ENCODE measurements around the gene EEPD1.

Gene EEPD1

GRCh38 chr7:36283181-36283580 lies 130.1 kb downstream of the EEPD1 start:
- DNase-seq: no peak

DNA sequence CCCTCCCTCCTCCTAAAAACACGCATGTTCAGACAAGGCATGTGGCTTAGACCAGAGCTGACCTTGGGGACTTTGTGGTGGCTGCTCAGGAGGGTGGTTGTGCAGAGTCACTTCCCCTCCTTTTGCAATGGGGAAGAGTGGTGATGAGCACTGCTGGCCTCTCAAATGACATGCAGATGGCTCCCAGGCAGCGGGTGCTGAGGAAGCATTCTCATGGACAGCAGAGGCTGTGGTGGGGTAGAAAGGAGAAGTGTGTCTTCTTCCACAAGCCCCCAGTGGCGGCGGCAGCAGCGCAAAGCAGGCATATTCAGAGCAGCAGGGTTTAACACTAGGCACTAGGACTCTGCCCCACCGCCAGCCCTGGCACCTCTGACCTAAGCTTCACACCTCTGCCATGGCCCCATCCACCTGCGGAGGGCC lies 130.7 kb downstream of the EEPD1 start:
- no peak for DNase-seq

DNA sequence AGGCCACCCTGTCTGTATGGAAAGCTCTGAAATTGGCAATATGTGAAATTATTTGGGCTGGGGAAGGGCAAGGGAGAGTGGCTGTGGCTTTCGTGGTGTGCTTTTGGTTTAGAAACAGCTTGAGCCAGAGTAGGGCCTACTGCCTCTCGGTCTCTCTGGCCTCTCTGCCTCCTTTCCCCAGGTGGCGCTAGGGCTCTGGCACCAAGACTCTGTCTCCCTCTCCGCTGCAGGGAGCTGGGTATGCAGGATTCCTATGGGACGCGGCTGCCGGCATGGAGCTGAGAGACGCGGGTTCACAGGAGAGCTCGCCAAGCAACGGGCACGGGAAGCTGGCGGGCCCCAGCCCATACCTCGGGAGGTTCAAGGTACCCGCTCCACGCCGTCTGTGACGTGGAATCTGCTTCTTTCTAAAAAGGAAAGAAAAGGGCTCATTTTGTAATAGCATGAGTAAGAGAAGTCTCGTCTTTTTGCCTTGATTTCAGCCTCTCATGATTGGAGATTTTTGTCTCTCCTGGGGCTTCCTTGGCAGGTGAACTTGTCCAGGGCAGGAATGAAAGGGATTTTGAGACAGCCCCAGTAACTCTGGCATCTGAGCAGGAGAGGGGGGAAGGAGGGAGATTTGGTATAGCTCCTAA lies 131.5 kb downstream of the EEPD1 start:
- DNase-seq: no peak

DNA sequence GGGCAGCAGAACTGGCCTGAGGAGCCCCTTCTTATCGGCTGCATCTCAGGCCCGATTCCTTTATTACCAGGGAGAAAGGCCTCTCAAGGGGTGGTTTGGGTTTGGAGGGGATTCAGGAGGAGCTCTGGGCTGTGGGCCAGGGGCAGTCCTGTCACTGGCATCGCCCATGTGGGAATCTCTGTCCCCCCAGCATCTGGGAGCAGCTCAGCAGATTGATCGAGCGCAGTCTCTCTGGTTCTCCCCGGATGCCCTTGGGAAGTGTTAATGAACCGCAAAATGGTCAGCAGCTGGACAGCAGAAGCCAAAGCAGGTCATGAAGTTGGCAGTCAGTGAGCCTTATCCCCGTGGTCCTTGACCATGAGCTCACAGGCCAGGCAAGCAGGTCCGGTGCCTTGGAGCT lies 132.2 kb downstream of the EEPD1 start:
- no peak for DNase-seq

DNA sequence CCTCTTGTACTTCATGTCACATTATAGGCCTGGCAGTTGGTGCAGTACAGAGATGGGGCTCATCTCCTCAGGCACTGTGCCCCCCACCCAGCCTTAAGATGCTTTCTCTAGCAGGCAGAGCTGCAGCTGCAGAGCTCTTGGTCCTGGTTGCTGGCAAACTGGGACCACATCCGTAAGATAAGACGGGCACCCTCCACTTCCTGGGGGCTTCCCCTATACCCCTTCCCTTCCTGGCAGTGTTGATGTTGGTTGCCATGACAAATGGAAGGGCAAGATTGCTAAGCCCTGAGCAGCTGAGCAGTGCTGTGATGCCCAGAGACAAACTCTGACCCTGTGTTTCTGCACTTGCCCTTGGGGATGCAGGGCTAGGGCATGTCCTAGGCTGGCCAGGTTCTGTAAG lies 133.2 kb downstream of the EEPD1 start:
- peak; percentile 64 for DNase-seq

GRCh38 chr7:36286688-36287087 lies 133.6 kb downstream of the EEPD1 start:
- no peak for DNase-seq

DNA sequence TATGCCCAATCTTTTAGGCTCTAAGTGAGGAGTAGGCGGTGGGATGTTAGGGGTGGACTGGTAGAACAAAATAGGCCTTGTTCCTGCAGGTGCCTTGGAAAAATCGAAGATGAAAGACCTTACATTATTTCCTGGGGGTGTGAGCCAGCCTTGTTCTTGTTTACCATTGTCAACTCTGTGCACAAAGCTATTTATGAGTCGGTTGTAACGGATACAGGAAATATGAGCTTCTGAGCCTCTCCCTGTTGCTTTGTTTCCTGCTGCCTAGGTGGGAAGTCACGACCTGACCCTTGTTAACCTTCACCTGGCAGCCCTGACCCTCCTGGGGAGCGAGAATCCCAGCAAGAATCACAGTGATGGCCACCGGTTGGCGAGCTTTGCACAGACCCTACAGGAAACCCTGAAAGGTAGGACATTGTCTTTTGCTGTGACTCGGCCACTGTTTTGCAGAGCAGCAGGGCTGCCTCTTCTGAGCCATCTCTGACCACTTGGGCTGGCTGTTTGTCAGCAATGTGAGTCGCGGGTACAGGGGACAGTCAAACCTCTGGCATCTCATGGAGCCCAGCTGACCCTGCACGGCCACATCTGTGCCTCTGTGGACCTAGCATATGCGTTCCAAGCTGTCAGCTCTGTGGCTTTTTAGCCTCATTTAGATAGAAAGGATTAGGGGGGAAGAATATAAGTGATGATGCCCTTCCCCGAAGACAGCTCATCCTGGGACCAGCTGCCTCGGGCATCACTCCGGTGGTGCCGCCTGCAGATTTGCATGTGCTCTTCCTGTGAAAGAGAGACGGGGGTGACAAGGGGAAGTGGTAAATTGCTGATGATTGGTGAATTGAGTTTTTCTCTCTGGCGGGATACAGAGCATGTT lies 134.6 kb downstream of the EEPD1 start:
- no peak for DNase-seq

DNA sequence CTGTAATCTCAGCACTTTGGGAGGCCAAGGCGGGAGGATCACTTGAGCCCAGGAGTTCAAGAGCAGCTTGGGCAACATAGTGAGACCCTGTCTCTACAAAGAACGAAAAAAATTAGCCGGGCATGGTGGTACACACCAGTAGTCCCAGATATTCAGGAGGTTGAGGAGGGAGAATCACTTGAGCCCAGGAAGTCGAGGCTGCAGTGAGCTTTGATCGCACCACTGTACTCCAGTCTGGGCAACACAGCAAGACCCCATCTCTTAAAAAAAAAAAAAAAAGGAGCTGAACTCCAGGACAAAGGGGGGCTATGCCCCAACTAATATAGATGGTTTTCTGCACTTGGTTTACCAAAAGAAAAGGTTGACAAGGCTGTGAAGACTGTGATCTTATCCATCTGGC lies 135.4 kb downstream of the EEPD1 start:
- DNase-seq: no peak

- DNase-seq: no peak
Observed at GRCh38 chr7:36289833-36290661, 137.0 kb downstream of the EEPD1 start.

- DNase-seq: peak; percentile 76
Observed at GRCh38 chr7:36291387-36292316, 138.6 kb downstream of the EEPD1 start.

- DNase-seq: no peak
Observed at GRCh38 chr7:36295090-36295489, 142.0 kb downstream of the EEPD1 start.

- no peak for DNase-seq
Observed at GRCh38 chr7:36296284-36296683, 143.2 kb downstream of the EEPD1 start.

- DNase-seq: no peak
Observed at GRCh38 chr7:36297364-36298009, 144.4 kb downstream of the EEPD1 start.

DNA sequence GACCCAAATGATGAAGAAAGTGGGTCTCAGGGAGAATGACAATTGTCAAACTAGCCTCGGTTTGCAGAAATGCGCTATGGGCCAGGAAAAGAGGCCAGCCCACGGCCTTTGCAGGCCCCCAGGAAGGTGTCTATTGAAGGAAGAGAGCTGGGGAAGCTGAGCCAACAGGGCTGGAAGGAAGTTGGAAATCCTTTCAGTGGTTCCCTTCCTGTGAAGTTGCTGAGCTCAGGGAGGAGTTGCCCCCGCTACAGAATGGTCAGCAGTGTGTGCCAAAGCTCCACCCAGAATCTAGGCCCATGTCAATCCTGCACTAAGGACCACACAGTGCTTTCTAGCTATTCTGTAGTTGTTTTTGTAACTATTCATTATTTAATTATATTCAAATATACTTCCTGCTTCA lies 145.1 kb downstream of the EEPD1 start:
- DNase-seq: no peak

DNA sequence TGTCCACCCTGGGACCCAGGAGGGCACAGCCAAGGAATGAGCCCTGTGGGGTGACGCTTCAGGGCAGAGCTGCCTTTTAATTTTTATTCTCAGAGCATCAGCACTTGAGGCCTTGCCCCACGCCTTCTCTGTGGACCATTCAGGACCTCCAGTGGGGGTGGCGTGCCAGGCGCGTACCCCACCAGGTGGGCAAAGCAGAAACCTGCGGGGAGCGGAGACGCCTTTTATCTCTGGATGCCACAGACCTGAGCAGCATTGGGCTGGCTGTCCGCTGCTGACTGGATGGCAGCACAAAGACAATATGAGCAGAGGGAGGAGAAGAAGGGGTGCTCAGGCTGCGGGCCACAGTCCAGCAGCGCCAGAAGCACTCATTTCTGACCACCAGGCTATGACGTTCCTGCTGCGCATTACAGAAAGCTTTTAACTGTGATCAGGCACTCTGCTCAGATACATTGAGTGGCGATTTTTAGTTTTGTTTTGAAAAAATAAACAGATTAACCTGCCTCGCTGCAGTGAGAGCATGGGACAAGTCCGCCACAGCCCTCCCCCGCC lies 146.2 kb downstream of the EEPD1 start:
- DNase-seq: no peak

DNA sequence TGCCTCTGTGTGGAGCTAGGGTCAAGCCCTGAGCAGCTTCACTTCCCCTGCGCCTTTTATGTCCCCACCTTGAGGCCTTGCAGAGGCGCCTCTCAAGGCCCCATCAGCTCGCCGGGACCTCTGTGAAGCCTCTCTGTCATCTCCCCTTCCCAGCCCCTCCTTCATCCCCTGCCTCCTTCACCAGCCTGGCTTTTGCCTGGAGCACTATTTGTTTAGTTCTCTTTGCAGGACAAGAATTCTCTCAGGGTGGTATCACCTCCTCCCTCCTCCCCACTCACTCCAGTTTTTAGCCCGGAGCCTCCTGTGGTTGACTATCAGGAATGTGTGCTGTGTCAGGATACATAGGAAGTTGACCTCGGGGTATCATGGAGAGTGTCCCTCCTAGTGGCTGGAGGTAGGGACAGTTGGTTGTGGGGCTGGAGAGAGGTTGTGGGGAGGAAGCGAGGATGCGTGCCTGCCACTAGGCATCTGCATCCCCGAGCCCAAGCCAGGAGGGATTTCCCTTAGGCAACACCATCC lies 146.8 kb downstream of the EEPD1 start:
- no peak for DNase-seq

- no peak for DNase-seq
Observed at GRCh38 chr7:36300696-36301350, 147.8 kb downstream of the EEPD1 start.

- DNase-seq: no peak
Observed at GRCh38 chr7:36301914-36302771, 149.1 kb downstream of the EEPD1 start.

DNA sequence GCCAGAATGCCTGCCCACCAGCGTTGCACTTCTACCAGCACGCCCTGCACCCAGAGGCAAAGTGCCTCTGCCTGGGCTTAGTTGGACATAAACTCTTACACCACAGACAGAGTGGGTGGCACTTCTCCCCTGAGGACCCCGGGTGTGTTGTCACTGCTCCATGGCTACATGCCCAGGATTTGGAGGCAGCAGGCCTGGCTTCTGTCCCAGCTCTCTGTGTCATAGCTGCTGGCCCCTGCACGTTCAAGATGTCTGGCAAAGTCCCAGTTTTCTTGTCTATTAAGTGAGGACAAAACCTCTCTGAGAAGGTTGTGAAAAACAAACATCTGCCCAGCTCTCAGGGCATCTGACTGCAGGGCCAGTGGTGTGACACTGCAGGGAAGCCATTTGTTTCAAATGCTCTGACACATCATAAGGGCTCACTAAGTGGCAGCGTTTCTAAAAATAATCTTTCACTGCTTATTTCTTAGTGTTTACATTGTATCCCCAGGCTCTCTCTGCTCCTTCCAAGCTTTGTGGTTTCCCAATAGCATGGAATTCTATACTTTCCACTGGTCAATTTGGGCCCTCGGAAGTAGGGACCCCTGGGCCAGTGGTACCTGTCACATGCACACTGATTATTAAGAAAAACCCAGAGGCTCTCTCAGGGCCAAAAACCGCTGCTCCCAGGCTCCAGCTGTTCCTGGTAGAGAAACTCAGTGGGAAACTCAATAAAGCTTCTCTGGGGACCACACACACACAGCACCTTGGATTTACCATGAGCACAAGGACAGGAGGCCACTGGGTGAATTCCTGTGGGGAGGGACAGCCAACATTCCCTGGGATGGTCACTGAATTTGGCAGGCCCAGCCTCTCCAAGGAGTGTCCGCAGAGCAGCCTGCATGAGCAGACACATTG lies 150.4 kb downstream of the EEPD1 start:
- no peak for DNase-seq
